Astrocyte of the cerebellum (primary cell): ENCODE data around the gene POU6F2.

ENCODE experiments used
- DNase-seq: peaks from one replicate; pipeline ENCODE4 v3.0.0-alpha.2; 2011; ENCODE audit warnings: low read depth
- H3K4me3 ChIP-seq: 2 replicates; pipeline ENCODE4 v1.5.1; 2011; ENCODE audit warnings: mild to moderate bottlenecking, low read depth, low read length, moderate library complexity
- in situ Hi-C: cut with HindIII; loops from 2 replicates; pipeline ENCODE4 v1.10.0; 2017; ENCODE audit warnings: low sequenced_read_pairs
- TF ChIP-seq, protein P1 (sequence below): IDR thresholded peaks from 2 replicates; pipeline ENCODE4 v1.5.1; 2012; ENCODE audit warnings: low read length, low read depth, moderate library complexity, mild to moderate bottlenecking; ENCODE audit errors: missing control alignments

Gene POU6F2

DNA sequence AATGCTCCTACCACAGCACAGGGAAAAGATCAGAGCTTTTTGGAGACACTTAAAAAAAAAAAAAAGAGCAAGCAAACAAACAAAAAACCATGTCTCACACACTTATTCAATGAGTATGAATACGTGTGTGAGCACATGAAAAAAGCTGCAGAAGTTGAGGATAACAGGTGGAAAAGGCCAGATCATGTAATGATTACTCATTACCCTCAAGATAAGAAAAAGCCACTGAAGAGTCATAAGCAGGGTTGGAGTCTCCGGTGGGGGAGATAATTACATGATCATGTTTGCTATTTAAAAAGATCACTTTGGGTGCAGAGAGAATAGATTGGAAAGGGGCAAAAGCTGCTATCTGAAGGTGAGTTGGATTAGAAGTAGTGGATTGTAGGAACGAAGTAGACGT, 77.0 kb downstream of the POU6F2 start:
- in situ Hi-C loops: no loop called here
- no peak overlapping the region for H3K4me3 ChIP-seq
- TF ChIP-seq, protein P1, sequence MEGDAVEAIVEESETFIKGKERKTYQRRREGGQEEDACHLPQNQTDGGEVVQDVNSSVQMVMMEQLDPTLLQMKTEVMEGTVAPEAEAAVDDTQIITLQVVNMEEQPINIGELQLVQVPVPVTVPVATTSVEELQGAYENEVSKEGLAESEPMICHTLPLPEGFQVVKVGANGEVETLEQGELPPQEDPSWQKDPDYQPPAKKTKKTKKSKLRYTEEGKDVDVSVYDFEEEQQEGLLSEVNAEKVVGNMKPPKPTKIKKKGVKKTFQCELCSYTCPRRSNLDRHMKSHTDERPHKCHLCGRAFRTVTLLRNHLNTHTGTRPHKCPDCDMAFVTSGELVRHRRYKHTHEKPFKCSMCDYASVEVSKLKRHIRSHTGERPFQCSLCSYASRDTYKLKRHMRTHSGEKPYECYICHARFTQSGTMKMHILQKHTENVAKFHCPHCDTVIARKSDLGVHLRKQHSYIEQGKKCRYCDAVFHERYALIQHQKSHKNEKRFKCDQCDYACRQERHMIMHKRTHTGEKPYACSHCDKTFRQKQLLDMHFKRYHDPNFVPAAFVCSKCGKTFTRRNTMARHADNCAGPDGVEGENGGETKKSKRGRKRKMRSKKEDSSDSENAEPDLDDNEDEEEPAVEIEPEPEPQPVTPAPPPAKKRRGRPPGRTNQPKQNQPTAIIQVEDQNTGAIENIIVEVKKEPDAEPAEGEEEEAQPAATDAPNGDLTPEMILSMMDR: no peak
- DNase-seq: no peak

DNA sequence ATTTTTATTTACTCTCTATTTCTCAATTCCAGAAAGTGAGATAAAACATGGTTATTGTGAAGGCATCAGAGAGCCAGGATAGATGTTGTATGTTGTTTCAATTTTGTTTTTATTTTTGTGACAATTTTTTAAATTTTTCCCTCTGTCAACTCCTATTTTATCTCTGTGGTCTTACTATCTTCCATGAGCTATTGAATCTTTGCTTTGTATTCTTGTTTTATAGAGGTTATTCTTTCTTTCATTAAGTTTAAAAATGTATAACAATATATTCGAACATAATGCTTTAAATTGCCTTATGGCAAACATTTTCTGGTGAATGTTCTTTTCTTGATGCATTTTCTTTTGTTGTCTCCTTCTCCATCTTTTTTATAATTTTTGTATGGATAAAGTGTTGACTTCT, 78.4 kb downstream of the POU6F2 start:
- TF ChIP-seq, protein P1: no peak
- in situ Hi-C loops: no loop called here
- DNase-seq: no peak
- H3K4me3 ChIP-seq: no peak overlapping the region

DNA sequence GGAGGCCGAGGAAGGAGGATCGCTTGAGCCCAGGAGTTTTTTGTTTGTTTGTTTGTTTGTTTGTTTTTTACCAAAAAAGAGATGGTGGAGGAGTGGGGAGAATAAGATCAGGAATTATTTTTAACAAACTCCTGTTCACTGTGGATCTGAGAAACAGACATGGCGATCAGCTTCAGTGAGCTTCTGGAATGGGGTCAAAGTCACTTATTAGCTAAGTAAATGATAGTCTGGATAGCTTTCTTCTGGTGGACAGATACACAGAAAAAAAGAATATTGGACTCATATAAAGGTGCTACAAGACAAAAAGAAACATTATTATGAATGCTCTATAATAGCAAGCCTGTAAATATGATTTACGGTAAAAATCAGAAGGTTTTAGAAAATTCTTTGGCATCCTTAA, 85.1 kb downstream of the POU6F2 start:
- in situ Hi-C loops: no loop called here
- no peak overlapping the region for H3K4me3 ChIP-seq
- no peak for DNase-seq
- TF ChIP-seq, protein P1: no peak

DNA sequence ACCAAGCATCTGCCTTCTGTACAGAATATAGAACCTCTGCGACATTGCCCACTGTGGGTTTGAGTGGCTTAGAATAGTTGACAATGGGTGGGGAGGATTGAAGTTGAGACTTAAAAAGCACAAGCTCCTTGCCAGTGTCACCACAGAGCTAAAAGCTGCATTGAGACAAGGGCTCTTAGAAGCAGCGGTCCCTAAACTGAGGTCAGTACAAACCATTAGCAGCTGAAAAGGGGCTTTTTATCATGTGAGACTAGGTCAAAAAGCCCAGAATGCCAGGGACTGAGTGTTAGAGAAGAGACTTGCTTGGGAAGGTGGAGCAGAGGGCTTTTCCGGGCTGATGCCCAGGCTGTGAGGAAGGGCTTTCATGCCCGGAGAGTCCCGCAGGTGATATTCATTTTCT, 91.3 kb downstream of the POU6F2 start:
- H3K4me3 ChIP-seq: no peak overlapping the region
- in situ Hi-C loops: no loop called here
- TF ChIP-seq, protein P1: no peak
- DNase-seq: no peak

DNA sequence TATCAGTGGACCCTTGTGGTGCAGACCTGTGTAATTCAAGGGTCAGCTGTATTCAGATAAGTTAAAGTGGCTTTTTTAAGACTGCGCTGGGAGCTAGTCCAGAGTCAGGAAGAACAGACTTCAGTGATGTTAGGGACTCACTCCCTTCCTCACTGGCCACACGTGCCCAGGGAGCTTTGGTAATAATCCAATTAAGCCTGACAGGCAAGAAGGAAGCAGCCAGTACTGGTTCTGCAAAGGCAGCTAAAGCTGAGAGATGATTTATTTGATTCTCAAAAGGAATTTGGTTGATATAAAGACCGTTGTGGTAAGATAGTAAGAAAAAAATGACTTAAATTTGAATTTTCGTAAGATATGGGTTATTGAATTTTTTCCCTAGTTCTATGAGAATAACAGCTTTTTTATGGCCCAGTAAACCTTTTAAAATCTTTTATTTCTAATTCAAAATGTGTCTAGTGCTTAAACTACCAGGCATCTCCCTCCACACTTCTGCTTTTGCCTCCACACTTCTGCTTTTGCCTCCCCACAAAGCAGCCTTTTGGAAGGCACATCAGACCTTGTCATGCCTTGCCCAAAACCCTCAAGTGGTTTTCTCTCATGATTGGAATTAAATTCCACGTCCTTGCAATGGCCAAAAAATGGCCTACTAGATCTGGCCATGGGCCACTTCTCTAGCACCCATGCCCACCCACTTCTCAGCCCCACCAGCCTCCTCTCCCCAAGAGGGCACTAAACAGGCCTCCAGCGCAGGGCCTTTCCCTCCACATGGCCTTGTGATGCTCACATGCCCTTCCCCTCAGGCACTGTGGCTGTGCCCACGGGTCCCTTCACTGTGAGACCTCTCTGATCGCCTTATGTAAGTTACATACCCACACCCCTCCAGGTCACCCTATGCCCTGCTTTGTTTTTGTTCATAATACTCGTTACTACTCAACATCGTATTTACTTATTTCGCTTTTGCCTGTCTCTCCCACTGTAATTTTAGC, 92.5 kb downstream of the POU6F2 start:
- TF ChIP-seq, protein P1: no peak
- no peak overlapping the region for H3K4me3 ChIP-seq
- DNase-seq: no peak
- in situ Hi-C loops: no loop called here

DNA sequence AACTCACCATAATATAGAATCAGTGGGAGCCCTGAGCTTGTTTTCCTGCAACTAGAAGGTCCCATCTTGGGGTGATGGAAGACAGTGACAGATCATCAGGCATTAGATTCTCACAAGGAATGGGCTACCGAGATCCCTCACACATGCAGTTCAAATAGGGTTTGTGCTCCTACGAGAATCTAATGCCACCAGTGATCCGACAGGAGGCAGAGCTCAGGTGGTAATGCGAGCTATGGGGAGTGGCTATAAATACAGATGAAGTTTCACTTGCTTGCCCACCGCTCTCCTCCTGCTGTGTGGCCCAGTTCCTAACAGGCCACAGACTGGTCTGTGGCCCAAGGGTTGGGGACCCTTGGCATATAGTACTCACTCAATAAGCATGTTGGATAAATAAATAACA, 93.4 kb downstream of the POU6F2 start:
- DNase-seq: no peak
- TF ChIP-seq, protein P1: no peak
- in situ Hi-C loops: no loop called here
- no peak overlapping the region for H3K4me3 ChIP-seq
